ENCODE data around the gene SIRT3.

SIRT3 gene

DNA sequence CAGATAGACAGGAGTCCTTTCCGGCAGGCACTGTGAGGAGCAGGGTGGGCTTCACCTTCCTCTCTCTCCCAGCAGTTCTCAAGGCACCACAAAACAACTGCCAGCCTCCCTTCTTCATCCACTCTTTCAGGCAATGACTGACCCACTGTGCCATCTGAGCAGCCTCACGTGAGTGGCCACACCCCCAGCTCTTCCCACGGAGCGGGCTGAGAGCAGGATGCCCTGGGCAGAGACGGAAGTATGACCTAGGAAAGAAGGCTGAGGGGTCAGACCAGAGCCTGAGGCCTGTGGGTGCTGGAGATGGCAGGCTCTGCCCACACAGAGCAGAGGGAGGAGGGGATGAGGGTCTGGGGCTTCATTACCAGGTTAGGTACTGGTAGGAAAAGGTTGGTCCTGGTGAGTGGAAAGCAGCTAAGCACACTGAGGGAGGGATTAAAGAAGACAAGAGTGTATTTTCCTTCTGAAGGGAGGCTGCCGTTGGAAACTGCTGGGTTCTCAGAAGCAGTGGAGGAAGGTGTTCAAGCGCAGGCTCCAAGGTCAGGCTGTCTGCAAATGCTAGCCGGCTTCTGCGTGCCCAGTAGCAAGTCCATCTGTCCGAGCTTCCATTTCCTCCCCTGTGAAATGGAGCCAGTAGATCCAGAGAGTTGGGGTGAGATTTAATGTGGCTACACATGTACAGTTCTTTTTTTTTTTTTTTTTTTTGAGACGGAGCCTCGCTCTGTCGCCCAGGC lies 46.7 kb upstream of the SIRT3 start:
- no peaks in the 10 kb centered on the region for H3K36me3 ChIP-seq (replicated peaks)
- in situ Hi-C loops (cut with HindIII; ENCODE audit: low pct_ligation_motif_present, low sequenced_read_pairs), result no loop called here
- no peak for DNase-seq
- H3K27me3 ChIP-seq (replicated peaks), result peaks cover 51% of the 10 kb centered on the region
- no peak overlapping the region for H3K4me3 ChIP-seq (ENCODE audit: low read depth, low read length)
- TF ChIP-seq, protein P1, sequence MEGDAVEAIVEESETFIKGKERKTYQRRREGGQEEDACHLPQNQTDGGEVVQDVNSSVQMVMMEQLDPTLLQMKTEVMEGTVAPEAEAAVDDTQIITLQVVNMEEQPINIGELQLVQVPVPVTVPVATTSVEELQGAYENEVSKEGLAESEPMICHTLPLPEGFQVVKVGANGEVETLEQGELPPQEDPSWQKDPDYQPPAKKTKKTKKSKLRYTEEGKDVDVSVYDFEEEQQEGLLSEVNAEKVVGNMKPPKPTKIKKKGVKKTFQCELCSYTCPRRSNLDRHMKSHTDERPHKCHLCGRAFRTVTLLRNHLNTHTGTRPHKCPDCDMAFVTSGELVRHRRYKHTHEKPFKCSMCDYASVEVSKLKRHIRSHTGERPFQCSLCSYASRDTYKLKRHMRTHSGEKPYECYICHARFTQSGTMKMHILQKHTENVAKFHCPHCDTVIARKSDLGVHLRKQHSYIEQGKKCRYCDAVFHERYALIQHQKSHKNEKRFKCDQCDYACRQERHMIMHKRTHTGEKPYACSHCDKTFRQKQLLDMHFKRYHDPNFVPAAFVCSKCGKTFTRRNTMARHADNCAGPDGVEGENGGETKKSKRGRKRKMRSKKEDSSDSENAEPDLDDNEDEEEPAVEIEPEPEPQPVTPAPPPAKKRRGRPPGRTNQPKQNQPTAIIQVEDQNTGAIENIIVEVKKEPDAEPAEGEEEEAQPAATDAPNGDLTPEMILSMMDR (IDR thresholded peaks at IDR 0.05; ENCODE audit: low read depth, low read length, missing control alignments), result no peak
- no peak overlapping the region for H3K27ac ChIP-seq

DNA sequence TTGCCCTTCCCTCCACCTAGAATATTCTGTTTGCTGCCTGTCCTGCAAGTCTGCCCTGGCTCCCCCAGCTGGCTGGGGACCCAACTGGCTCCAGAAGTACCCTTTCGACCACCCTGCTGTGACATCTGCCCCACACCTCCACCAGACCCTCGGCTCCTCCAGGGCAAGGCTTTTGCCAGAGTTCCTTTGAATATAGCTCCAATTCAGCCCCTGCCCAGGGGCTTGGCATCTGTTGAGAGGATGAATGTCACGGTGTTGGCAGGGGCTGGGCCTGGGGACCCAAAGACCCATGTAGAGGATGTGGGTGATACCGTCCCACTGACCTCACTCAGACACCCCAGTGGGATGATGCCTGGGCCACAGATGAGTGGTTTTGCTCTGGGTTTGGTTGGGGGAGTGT lies 46.0 kb upstream of the SIRT3 start:
- no peak for DNase-seq
- H3K36me3 ChIP-seq (replicated peaks), result no peaks in the 10 kb centered on the region
- H3K4me3 ChIP-seq (ENCODE audit: low read depth, low read length), result no peak overlapping the region
- in situ Hi-C loops (cut with HindIII; ENCODE audit: low pct_ligation_motif_present, low sequenced_read_pairs), result no loop called here
- H3K27ac ChIP-seq, result no peak overlapping the region
- TF ChIP-seq, protein P1 (IDR thresholded peaks at IDR 0.05; ENCODE audit: low read depth, low read length, missing control alignments), result no peak
- peaks cover 52% of the 10 kb centered on the region for H3K27me3 ChIP-seq (replicated peaks)

DNA sequence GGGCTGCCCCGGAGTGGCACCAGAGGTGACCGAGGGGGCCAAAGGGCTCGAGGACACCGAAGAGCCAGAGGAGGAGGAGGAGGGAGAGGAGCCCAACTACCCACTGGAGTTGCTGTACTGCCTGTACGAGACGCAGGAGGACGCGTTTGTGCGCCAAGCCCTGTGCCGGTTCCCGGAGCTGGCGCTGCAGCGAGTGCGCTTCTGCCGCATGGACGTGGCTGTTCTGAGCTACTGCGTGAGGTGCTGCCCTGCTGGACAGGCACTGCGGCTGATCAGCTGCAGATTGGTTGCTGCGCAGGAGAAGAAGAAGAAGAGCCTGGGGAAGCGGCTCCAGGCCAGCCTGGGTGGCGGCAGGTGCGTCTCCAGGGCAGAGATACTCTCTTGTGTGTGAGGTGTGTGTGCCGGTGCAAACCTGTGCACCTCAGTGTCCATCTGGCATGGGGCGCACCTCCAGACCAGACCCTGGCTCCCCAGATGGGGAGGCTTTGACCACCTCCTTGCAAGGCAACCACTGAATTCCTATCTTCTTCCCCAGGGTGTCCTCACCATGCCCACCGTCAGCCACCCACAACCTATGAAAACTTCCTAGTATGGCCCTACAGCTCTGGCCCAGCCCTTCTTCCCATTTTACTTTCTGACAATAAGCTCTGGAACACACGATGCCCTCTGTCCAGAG lies 45.5 kb upstream of the SIRT3 start:
- no peak for DNase-seq
- H3K27me3 ChIP-seq (replicated peaks), result peaks cover 54% of the 10 kb centered on the region
- no peaks in the 10 kb centered on the region for H3K36me3 ChIP-seq (replicated peaks)
- TF ChIP-seq, protein P1 (IDR thresholded peaks at IDR 0.05; ENCODE audit: low read depth, low read length, missing control alignments), result no peak
- no peak overlapping the region for H3K27ac ChIP-seq
- no peak overlapping the region for H3K4me3 ChIP-seq (ENCODE audit: low read depth, low read length)
- in situ Hi-C loops (cut with HindIII; ENCODE audit: low pct_ligation_motif_present, low sequenced_read_pairs), result no loop called here

DNA sequence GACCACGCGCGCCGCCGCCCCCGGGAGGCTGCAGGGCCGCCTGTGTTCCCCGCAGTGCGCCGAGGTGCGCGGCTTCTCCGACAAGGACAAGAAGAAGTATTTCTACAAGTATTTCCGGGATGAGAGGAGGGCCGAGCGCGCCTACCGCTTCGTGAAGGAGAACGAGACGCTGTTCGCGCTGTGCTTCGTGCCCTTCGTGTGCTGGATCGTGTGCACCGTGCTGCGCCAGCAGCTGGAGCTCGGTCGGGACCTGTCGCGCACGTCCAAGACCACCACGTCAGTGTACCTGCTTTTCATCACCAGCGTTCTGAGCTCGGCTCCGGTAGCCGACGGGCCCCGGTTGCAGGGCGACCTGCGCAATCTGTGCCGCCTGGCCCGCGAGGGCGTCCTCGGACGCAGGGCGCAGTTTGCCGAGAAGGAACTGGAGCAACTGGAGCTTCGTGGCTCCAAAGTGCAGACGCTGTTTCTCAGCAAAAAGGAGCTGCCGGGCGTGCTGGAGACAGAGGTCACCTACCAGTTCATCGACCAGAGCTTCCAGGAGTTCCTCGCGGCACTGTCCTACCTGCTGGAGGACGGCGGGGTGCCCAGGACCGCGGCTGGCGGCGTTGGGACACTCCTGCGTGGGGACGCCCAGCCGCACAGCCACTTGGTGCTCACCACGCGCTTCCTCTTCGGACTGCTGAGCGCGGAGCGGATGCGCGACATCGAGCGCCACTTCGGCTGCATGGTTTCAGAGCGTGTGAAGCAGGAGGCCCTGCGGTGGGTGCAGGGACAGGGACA lies 44.8 kb upstream of the SIRT3 start:
- no peak for DNase-seq
- TF ChIP-seq, protein P1 (IDR thresholded peaks at IDR 0.05; ENCODE audit: low read depth, low read length, missing control alignments), result no peak
- Histone ChIP-seq H3K4me3 (ENCODE audit: low read depth, low read length) (no peak overlapping the region), H3K36me3 (replicated peaks) (no peaks in the 10 kb centered on the region), H3K27ac (no peak overlapping the region), H3K27me3 (replicated peaks) (peaks cover 57% of the 10 kb centered on the region)
- in situ Hi-C loops (cut with HindIII; ENCODE audit: low pct_ligation_motif_present, low sequenced_read_pairs), result no loop called here

GRCh38 chr11:279966-280705 lies 44.0 kb upstream of the SIRT3 start:
- Histone ChIP-seq H3K4me3 (ENCODE audit: low read depth, low read length) (no peak overlapping the region), H3K27me3 (replicated peaks) (peaks cover 57% of the 10 kb centered on the region), H3K36me3 (replicated peaks) (no peaks in the 10 kb centered on the region), H3K27ac (no peak overlapping the region)
- DNase-seq, result no peak
- TF ChIP-seq, protein P1 (IDR thresholded peaks at IDR 0.05; ENCODE audit: low read depth, low read length, missing control alignments), result no peak
- in situ Hi-C loops (cut with HindIII; ENCODE audit: low pct_ligation_motif_present, low sequenced_read_pairs), result no loop called here

Data from brain microvascular endothelial cell (primary cell).